ENCODE data around the gene BDKRB2. TPM values are rescaled to one million over a fixed set of nuclear protein-coding genes. Genes with fewer than 3 reads are reported as not detected.

BDKRB2 gene
- total and polyA plus RNA-seq, 2 of the 4 experiments (the other 2 are of a cell fraction): 60.9 to 73.1 TPM

DNA sequence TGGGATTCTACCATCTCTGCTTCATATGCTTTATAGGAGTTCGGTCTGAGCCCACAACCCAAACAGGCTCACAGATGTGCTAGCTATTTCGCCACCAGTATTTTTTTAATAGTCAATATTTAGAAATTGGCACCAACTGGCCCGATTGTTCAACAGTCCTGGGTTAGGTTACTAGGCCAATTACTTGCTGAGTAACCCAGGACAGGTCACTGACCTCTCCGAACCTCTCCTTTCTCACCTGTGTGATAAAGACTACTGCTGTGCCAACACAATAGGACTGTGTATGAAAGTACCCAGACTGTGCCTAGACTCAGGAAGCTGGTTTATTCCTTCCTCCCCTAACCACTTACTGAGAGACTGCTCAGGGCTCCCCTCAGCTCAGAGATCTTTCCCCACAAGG lies 8.3 kb downstream of the BDKRB2 start:
- H2AK5ac ChIP-seq (ENCODE audit: low read depth, low read length): no peak overlapping the region
- peaks cover 85% of the 10 kb centered on the region for H3K36me3 ChIP-seq (ENCODE audit: control insufficient read depth, insufficient read depth, low read length)
- no CpG with 5 or more reads among the region's 4 CpGs for WGBS, 2 experiments (ENCODE audit: extremely low coverage in 2 of 2, insufficient read length in 1 of 2)
- intact Hi-C loops (cut with micrococcal nuclease): no loop called here
- H3K4ac ChIP-seq (ENCODE audit: low read depth, low read length): peak overlapping the region; percentile 2; the same call in 1 of the 2 replicates
- no peak overlapping the region for H3K23ac ChIP-seq (ENCODE audit: low read depth, low read length)
- peak overlapping the region in 1 of 2 experiments; percentile 65; a peak in 1 of 4 replicates for H4K8ac ChIP-seq (ENCODE audit: low read depth in 2 of 2, low read length in 2 of 2)
- H3K14ac ChIP-seq (replicated peaks; ENCODE audit: low read depth, low read length): no peak overlapping the region
- H4K91ac ChIP-seq (ENCODE audit: insufficient read depth, low read depth, low read length): no peak overlapping the region
- H3K4me2 ChIP-seq (ENCODE audit: low read depth, low read length): no peak overlapping the region
- in situ Hi-C loops (cut with MboI; ENCODE audit: low sequenced_read_pairs): no loop called here
- H2BK15ac ChIP-seq (ENCODE audit: low read depth, low read length): no peak overlapping the region
- ChIA-PET POLR2A (ENCODE audit: unreplicated experiment) (no interaction called here), CTCF (no interaction called here)
- DNase-seq (no peak), ATAC-seq (ENCODE audit: low read depth) (no peak)
- TF ChIP-seq MAFK (IDR thresholded peaks at IDR 0.05; ENCODE audit: low read depth, low read length): no peak
- no peak for TF ChIP-seq CEBPB (IDR thresholded peaks at IDR 0.05; ENCODE audit: low read depth, low read length)
- TF ChIP-seq POLR2A (IDR thresholded peaks at IDR 0.05; ENCODE audit: low read depth, low read length): 0 out of 2 replicates have a peak, but pooled peaks have one; percentile 38
- H2BK5ac ChIP-seq (ENCODE audit: low read depth, low read length, poor library complexity, severe bottlenecking): no peak overlapping the region
- H2BK20ac ChIP-seq (ENCODE audit: low read depth, low read length): no peak overlapping the region
- dilution Hi-C loops (cut with HindIII; ENCODE audit: low sequenced_read_pairs, unreplicated experiment): no loop called here
- peaks cover 26% of the 10 kb centered on the region for H3K9me1 ChIP-seq (ENCODE audit: insufficient read depth, low read length)
- H4K20me1 ChIP-seq (ENCODE audit: insufficient read depth, low read length): peaks cover 74% of the 10 kb centered on the region
- no peaks in the 10 kb centered on the region for H3K27me3 ChIP-seq (ENCODE audit: control insufficient read depth, insufficient read depth, low read length)
- H3K79me1 ChIP-seq (ENCODE audit: low read depth in 1 of 2, low read length in 2 of 2): peaks cover 55 to 94% of the 10 kb centered on the region in 2 experiments
- no peak overlapping the region for H3K56ac ChIP-seq (ENCODE audit: extremely low read depth, insufficient read depth, low read length)
- peak overlapping the region; percentile 31; the same call in 1 of the 2 replicates for H3K18ac ChIP-seq (ENCODE audit: low read depth, low read length)
- H3K9me3 ChIP-seq (ENCODE audit: control insufficient read depth, insufficient read depth, low read length): peaks cover 14% of the 10 kb centered on the region
- H2AFZ ChIP-seq (replicated peaks; ENCODE audit: low read length, poor library complexity): no peak overlapping the region
- no TSS peak for BruUV-seq (replicated peaks)
- no peak overlapping the region for H4K5ac ChIP-seq (ENCODE audit: low read depth, low read length)
- peaks cover 28% of the 10 kb centered on the region for H3K4me1 ChIP-seq (ENCODE audit: control insufficient read depth, insufficient read depth, low read length)
- no peak overlapping the region for H3K9ac ChIP-seq (ENCODE audit: low read depth, low read length)
- no peak overlapping the region for H3K4me3 ChIP-seq (ENCODE audit: insufficient read depth, low read depth, low read length)
- H2BK120ac ChIP-seq (ENCODE audit: low read depth, low read length): no peak overlapping the region
- H2AK9ac ChIP-seq (replicated peaks; ENCODE audit: low read depth, low read length, poor library complexity): no peak overlapping the region
- peak overlapping the region; percentile 46; the same call in 1 of the 2 replicates for H3K27ac ChIP-seq (ENCODE audit: insufficient read depth, low read length)

All from IMR-90 (cell line).